ENCODE data around the gene DRD2.

DRD2 gene

GRCh38 chr11:113454455-113454854 is 20.7 kb downstream of the DRD2 start:
- DNase-seq (ENCODE audit: low read depth) = no peak
- TF ChIP-seq, protein P1, sequence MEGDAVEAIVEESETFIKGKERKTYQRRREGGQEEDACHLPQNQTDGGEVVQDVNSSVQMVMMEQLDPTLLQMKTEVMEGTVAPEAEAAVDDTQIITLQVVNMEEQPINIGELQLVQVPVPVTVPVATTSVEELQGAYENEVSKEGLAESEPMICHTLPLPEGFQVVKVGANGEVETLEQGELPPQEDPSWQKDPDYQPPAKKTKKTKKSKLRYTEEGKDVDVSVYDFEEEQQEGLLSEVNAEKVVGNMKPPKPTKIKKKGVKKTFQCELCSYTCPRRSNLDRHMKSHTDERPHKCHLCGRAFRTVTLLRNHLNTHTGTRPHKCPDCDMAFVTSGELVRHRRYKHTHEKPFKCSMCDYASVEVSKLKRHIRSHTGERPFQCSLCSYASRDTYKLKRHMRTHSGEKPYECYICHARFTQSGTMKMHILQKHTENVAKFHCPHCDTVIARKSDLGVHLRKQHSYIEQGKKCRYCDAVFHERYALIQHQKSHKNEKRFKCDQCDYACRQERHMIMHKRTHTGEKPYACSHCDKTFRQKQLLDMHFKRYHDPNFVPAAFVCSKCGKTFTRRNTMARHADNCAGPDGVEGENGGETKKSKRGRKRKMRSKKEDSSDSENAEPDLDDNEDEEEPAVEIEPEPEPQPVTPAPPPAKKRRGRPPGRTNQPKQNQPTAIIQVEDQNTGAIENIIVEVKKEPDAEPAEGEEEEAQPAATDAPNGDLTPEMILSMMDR (conservative IDR thresholded peaks at IDR 0.05; ENCODE audit: control insufficient read depth, insufficient read depth, low read depth, low read length) = no peak
- H3K4me3 ChIP-seq (ENCODE audit: control insufficient read depth, low read depth, low read length) = no peak overlapping the region

GRCh38 chr11:113449743-113450142 is 25.5 kb downstream of the DRD2 start:
- TF ChIP-seq, protein P1 (conservative IDR thresholded peaks at IDR 0.05; ENCODE audit: control insufficient read depth, insufficient read depth, low read depth, low read length) = no peak
- no peak for DNase-seq (ENCODE audit: low read depth)
- H3K4me3 ChIP-seq (ENCODE audit: control insufficient read depth, low read depth, low read length) = no peak overlapping the region

DNA sequence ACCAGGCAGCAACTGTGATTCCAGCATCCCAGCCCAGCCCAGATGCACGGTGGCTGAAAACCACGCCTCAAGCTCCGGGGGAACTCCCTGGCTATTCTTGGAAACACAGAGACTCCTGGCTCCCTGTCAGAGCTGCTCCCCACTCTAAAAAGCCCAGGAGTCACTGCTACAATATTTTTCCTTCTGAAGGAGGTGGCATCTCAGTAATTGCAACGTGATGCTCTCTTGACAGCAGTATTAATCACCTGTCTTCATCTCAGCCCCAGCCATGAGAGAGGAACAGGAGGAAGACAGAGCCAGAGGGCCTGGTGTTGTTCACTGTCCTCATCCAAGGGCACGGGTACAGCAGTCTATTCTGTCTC is 26.9 kb downstream of the DRD2 start:
- no peak overlapping the region for H3K4me3 ChIP-seq (ENCODE audit: control insufficient read depth, low read depth, low read length)
- TF ChIP-seq, protein P1 (conservative IDR thresholded peaks at IDR 0.05; ENCODE audit: control insufficient read depth, insufficient read depth, low read depth, low read length) = no peak
- no peak for DNase-seq (ENCODE audit: low read depth)

- DNase-seq (ENCODE audit: low read depth) = peak; percentile 23
- TF ChIP-seq, protein P1 (conservative IDR thresholded peaks at IDR 0.05; ENCODE audit: control insufficient read depth, insufficient read depth, low read depth, low read length) = no peak
- H3K4me3 ChIP-seq (ENCODE audit: control insufficient read depth, low read depth, low read length) = no peak overlapping the region
Observed at GRCh38 chr11:113447621-113448315, 27.4 kb downstream of the DRD2 start.

- H3K4me3 ChIP-seq (ENCODE audit: control insufficient read depth, low read depth, low read length) = no peak overlapping the region
- TF ChIP-seq, protein P1 (conservative IDR thresholded peaks at IDR 0.05; ENCODE audit: control insufficient read depth, insufficient read depth, low read depth, low read length) = no peak
- DNase-seq (ENCODE audit: low read depth) = no peak
Observed at GRCh38 chr11:113446938-113447337, 28.3 kb downstream of the DRD2 start.

- TF ChIP-seq, protein P1 (conservative IDR thresholded peaks at IDR 0.05; ENCODE audit: control insufficient read depth, insufficient read depth, low read depth, low read length) = no peak
- no peak overlapping the region for H3K4me3 ChIP-seq (ENCODE audit: control insufficient read depth, low read depth, low read length)
- DNase-seq (ENCODE audit: low read depth) = peak; percentile 4
Observed at GRCh38 chr11:113446112-113446511, 29.1 kb downstream of the DRD2 start.
